NCI-H2081 treated with DMSO at 0.1 percent for 48 hours (cell line): Measurements from ENCODE around the gene DBNL.

Experiments
- DNase-seq: peaks from one replicate; lab custom pipeline; 2025; lab: John Stamatoyannopoulos, UW

The DBNL gene

GRCh38 chr7:44043902-44044301 is 600 bp upstream of the DBNL start:
- no peak for DNase-seq

- DNase-seq = no peak
Measured at GRCh38 chr7:44045226-44046014, 918 bp downstream of the DBNL start.

- no peak for DNase-seq
Measured at GRCh38 chr7:44046321-44047061, 2.0 kb downstream of the DBNL start.

- no peak for DNase-seq
Measured at GRCh38 chr7:44048031-44048795, 3.7 kb downstream of the DBNL start.

GRCh38 chr7:44050121-44050914 is 5.8 kb downstream of the DBNL start:
- no peak for DNase-seq

- no peak for DNase-seq
Measured at GRCh38 chr7:44050915-44051560, 6.5 kb downstream of the DBNL start.

GRCh38 chr7:44051611-44052220 is 7.2 kb downstream of the DBNL start:
- no peak for DNase-seq

GRCh38 chr7:44052771-44053365 is 8.4 kb downstream of the DBNL start:
- DNase-seq = no peak

- no peak for DNase-seq
Measured at GRCh38 chr7:44056681-44057080, 12.2 kb downstream of the DBNL start.

- DNase-seq = no peak
Measured at GRCh38 chr7:44057181-44057848, 12.8 kb downstream of the DBNL start.

- no peak for DNase-seq
Measured at GRCh38 chr7:44057849-44058758, 13.6 kb downstream of the DBNL start.

- no peak for DNase-seq
Measured at GRCh38 chr7:44058759-44059218, 14.3 kb downstream of the DBNL start.

GRCh38 chr7:44059219-44060090 is 15.0 kb downstream of the DBNL start:
- no peak for DNase-seq

GRCh38 chr7:44060091-44060947 is 15.8 kb downstream of the DBNL start:
- no peak for DNase-seq

- no peak for DNase-seq
Measured at GRCh38 chr7:44060948-44061644, 16.6 kb downstream of the DBNL start.

- no peak for DNase-seq
Measured at GRCh38 chr7:44061645-44062179, 17.2 kb downstream of the DBNL start.
